IMR-90 (cell line): ENCODE measurements around the gene ATF7IP.

Experiments used
- CTCF ChIP-seq: conservative IDR thresholded peaks from 2 replicates; pipeline ENCODE4 v1.5.1; 2012; ENCODE audit warnings: mild to moderate bottlenecking, low read depth, low read length, improper control_type of control experiment
- ELK1 ChIP-seq: fragments of 150-350 bp; IDR thresholded peaks from 2 replicates; pipeline ENCODE4 v1.6.1; 2016; ENCODE audit warnings: low read depth, mild to moderate bottlenecking, low read length, moderate library complexity, borderline replicate concordance
- MAFK ChIP-seq: IDR thresholded peaks from 2 replicates; pipeline ENCODE4 v1.6.1; 2012; ENCODE audit warnings: low read depth, low read length, improper control_type of control experiment
- POLR2A ChIP-seq: IDR thresholded peaks from 2 replicates; pipeline ENCODE4 v1.6.1; 2012; ENCODE audit warnings: mild to moderate bottlenecking, low read depth, low read length
- USF2 ChIP-seq: fragments of 150-350 bp; IDR thresholded peaks from 2 replicates; pipeline ENCODE4 v1.6.1; 2017; ENCODE audit warnings: mild to moderate bottlenecking, antibody characterized with exemption, low read length, low read depth

- no peak for TF ChIP-seq CTCF
- TF ChIP-seq POLR2A = no peak
- no peak for TF ChIP-seq USF2
- no peak for TF ChIP-seq ELK1
- no peak for TF ChIP-seq MAFK
These were observed 33.0 kb upstream of the ATF7IP start for GRCh38 chr12:14332482-14332881.
